ENCODE data around the gene FZD1.

DNA sequence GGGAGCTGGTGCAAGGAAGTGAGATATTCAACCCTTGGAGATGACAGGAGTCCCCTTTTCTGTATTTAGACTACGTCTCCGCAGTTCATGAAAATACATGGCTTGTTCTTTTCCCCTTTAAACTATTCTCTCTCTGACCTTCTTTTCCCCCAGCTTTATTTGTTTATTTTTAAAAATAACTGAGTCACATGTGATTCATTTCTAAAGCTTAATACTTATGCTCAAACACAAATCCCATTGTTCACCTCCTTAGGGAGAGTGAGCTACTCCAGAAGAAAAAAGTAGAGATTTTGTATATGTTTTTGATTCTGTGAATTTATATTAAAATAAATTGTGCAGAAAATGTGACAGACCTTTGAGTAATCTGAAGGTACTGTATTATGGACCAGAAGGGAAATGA, 35.9 kb upstream of the FZD1 start:
- TF ChIP-seq, protein P1, sequence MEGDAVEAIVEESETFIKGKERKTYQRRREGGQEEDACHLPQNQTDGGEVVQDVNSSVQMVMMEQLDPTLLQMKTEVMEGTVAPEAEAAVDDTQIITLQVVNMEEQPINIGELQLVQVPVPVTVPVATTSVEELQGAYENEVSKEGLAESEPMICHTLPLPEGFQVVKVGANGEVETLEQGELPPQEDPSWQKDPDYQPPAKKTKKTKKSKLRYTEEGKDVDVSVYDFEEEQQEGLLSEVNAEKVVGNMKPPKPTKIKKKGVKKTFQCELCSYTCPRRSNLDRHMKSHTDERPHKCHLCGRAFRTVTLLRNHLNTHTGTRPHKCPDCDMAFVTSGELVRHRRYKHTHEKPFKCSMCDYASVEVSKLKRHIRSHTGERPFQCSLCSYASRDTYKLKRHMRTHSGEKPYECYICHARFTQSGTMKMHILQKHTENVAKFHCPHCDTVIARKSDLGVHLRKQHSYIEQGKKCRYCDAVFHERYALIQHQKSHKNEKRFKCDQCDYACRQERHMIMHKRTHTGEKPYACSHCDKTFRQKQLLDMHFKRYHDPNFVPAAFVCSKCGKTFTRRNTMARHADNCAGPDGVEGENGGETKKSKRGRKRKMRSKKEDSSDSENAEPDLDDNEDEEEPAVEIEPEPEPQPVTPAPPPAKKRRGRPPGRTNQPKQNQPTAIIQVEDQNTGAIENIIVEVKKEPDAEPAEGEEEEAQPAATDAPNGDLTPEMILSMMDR (IDR thresholded peaks at IDR 0.05; ENCODE audit: borderline replicate concordance, extremely low read depth, low read length, poor library complexity, severe bottlenecking) = no peak
- no peak for TF ChIP-seq EZH2 (IDR thresholded peaks at IDR 0.05; ENCODE audit: borderline replicate concordance, low read depth, low read length, severe bottlenecking)
